Measurements from ENCODE around the gene QARS1. TPM values are rescaled to one million over a fixed set of nuclear protein-coding genes. Genes with fewer than 3 reads are reported as not detected.
A peak's percentile ranks its signal among the peaks of the same experiment; 100 is the strongest.

Gene QARS1
- total RNA-seq (2021; fragmentation: NEBNext Ultra II Directional; extraction: Animal tissue kit (Norgen Biotek cat#: 25700)) (346 and 353 TPM in 2 replicates), polyA plus RNA-seq (2011; rRNA removed) (581 and 887 TPM in 2 replicates), polyA minus RNA-seq (2011; rRNA and poly(A)+ RNA removed) (326 and 341 TPM in 2 replicates)
- polyA plus RNA-seq (2011; cell fraction: cytosol; rRNA removed): 565 TPM
- polyA plus RNA-seq (2011; cell fraction: nucleus; rRNA removed): 1,267 TPM
- polyA plus RNA-seq (2012, experiment 1 of 2): 324 to 534 TPM (median 501 TPM) in 4 replicates
- 520 TPM for polyA plus RNA-seq (2012, experiment 2 of 2)
- polyA plus RNA-seq (2013, experiment 1 of 2): 417 TPM
- 414 TPM for polyA plus RNA-seq (2013, experiment 2 of 2)
- 241 TPM for polyA minus RNA-seq (2011; cell fraction: cytosol; rRNA and poly(A)+ RNA removed)
- 344 TPM for polyA minus RNA-seq (2011; cell fraction: nucleus; rRNA and poly(A)+ RNA removed)
- long read RNA-seq, experiment 1, transcript QARS-201 (24 exons, 2,827 nt): major isoform, 26 of 226 reads
- long read RNA-seq, experiment 1, transcript QARS-209 (23 exons, 2,362 nt): minor isoform, 7 of 226 reads
- long read RNA-seq, experiment 1, transcript QARS-239 (3 exons, 597 nt): minor isoform, 11 of 226 reads
- long read RNA-seq, experiment 1, transcript QARS-223 (4 exons, 679 nt): minor isoform, 7 of 226 reads
- long read RNA-seq, experiment 1, partial matches to known transcripts: 140 of 226 reads
- long read RNA-seq, experiment 1, other reads (novel, unspliced or antisense): 33 of 226 reads
- long read RNA-seq, experiment 2, transcript QARS-209 (23 exons, 2,362 nt): minor isoform, 13 of 96 reads
- long read RNA-seq, experiment 2, transcript QARS-201 (24 exons, 2,827 nt): major isoform, 50 of 96 reads
- long read RNA-seq, experiment 2, partial matches to known transcripts: 8 of 96 reads
- long read RNA-seq, experiment 2, other reads (novel, unspliced or antisense): 23 of 96 reads

- H3K9ac ChIP-seq (replicated peaks in 1 of 4; ENCODE audit: extremely low read depth in 1 of 4, low read depth in 3 of 4, low read length in 3 of 4): peak within 1 kb of the TSS; percentile 82 to 94 (median 92)
- peaks cover 0 to 14% of the 10 kb centered on the region in 2 experiments; a peak in 2 of 4 replicates for H3K79me2 ChIP-seq (ENCODE audit: control insufficient read depth in 1 of 2, insufficient read depth in 2 of 2, low read length in 2 of 2)
- H3K4ac ChIP-seq (replicated peaks; ENCODE audit: insufficient read length, low read depth, low read length): peak within 1 kb of the TSS; percentile 33
- H3K18ac ChIP-seq (ENCODE audit: extremely low read depth, low read length): peak within 1 kb of the TSS; percentile 99
- H4K91ac ChIP-seq (replicated peaks; ENCODE audit: insufficient read length, low read length): peak within 1 kb of the TSS; percentile 48
- FAIRE-seq (peak; percentile 65), DNase-seq (ENCODE audit: low read depth in 1 of 2, low spot score in 2 of 2) (peak; percentile 81 to 96)
- H3K9me3 ChIP-seq (ENCODE audit: insufficient read depth in 2 of 2, low read depth in 1 of 2, low read length in 1 of 2): no peaks in the 10 kb centered on the region
- H4K5ac ChIP-seq (ENCODE audit: insufficient read length, low read depth, low read length): peak within 1 kb of the TSS; percentile 84
- H2BK20ac ChIP-seq (ENCODE audit: low read length): no peak within 1 kb of the TSS
- peak within 1 kb of the TSS; percentile 99; the same call in 1 of the 2 replicates for H2BK15ac ChIP-seq (ENCODE audit: low read length)
- no peak within 1 kb of the TSS for H3K14ac ChIP-seq (ENCODE audit: insufficient read length)
- peak within 1 kb of the TSS; percentile 78 to 79 for H3K4me2 ChIP-seq (ENCODE audit: insufficient read depth in 1 of 2, low read depth in 2 of 2, low read length in 2 of 2)
- H2AK5ac ChIP-seq (ENCODE audit: low read depth, low read length): 0 out of 2 replicates have a peak within 1 kb of the TSS, but pooled peaks have one; percentile 39
- H2BK120ac ChIP-seq (replicated peaks; ENCODE audit: low read depth, low read length): no peak within 1 kb of the TSS
- 4% methylated on average over 33 of the region's 50 CpGs; no CpG with 5 or more reads in 1 of the 2 experiments for WGBS, 2 experiments (ENCODE audit: extremely low coverage in 1 of 2, insufficient coverage in 1 of 2, insufficient read length in 1 of 2, insufficient replicate concordance in 2 of 2, low coverage in 1 of 2, low lambda C conversion rate in 2 of 2, missing lambda C conversion rate in 1 of 2)
- no peak within 1 kb of the TSS for H3K23ac ChIP-seq (ENCODE audit: insufficient read length)
- peak within 1 kb of the TSS; percentile 93; the same call in 1 of the 2 replicates for H4K8ac ChIP-seq (ENCODE audit: extremely low read depth, insufficient read depth, low read length)
- ChIA-PET POLR2A (ENCODE audit: partially characterized antibody) (interaction anchor here (0.6 to 27.9 kb wide), 14 partner anchors 5 to 115 kb away, joined by 3 to 508 read pairs (median 6); partner anchors contain the start of genes DALRD3, IMPDH2, LAMB2 and NDUFAF3), CTCF (ENCODE audit: partially characterized antibody) (interaction anchor here (1.0 to 4.5 kb wide), 5 partner anchors 9 to 84 kb away, joined by 3 to 34 read pairs (median 5); partner anchors contain the start of genes QRICH1 and USP19)
- peak within 1 kb of the TSS; percentile 85; the same call in 1 of the 2 replicates for H2AFZ ChIP-seq (ENCODE audit: low read length)
- peak within 1 kb of the TSS; percentile 97 for H2BK5ac ChIP-seq (ENCODE audit: low read depth, low read length)
- H3K4me3 ChIP-seq (ENCODE audit: extremely low read depth in 1 of 4, insufficient read depth in 2 of 4, low read depth in 3 of 4, low read length in 4 of 4): peak within 1 kb of the TSS; percentile 82 to 87 (median 84)
- H3K4me1 ChIP-seq (replicated peaks in 1 of 4; ENCODE audit: control insufficient read depth in 3 of 4, insufficient read depth in 4 of 4, low read length in 3 of 4): peaks cover 0 to 9% (median 3%) of the 10 kb centered on the region in 4 experiments; a peak in 5 of 7 replicates
- H3K27ac ChIP-seq (ENCODE audit: low read depth, low read length): peak within 1 kb of the TSS; percentile 96
- peaks cover 24 to 43% (median 33%) of the 10 kb centered on the region in 4 experiments for H3K36me3 ChIP-seq (ENCODE audit: control insufficient read depth in 2 of 4, insufficient read depth in 4 of 4, low read length in 3 of 4)
- no peak within 1 kb of the TSS for H2BK12ac ChIP-seq (ENCODE audit: low read depth, low read length)
- H3K79me1 ChIP-seq (ENCODE audit: low read depth, low read length): no peaks in the 10 kb centered on the region; the same call in 1 of the 2 replicates
- peaks cover 8% of the 10 kb centered on the region for H3K23me2 ChIP-seq (ENCODE audit: low read depth, low read length)
- H3K27me3 ChIP-seq (replicated peaks in 1 of 4; ENCODE audit: control insufficient read depth in 3 of 4, extremely low read depth in 1 of 4, insufficient read depth in 3 of 4, low read length in 3 of 4): no peaks in the 10 kb centered on the region
- peak within 1 kb of the TSS; percentile 62 for H3K56ac ChIP-seq (replicated peaks; ENCODE audit: insufficient read length, low read depth, low read length)
- H4K20me1 ChIP-seq (replicated peaks in 1 of 2; ENCODE audit: control insufficient read depth in 1 of 2, insufficient read depth in 2 of 2, low read length in 2 of 2): peaks cover 4 to 6% of the 10 kb centered on the region in 2 experiments
- TF ChIP-seq BACH1 (IDR thresholded peaks at IDR 0.05; ENCODE audit: low read length) (0 out of 2 replicates have a peak, but pooled peaks have one; percentile 6), CREB1 (IDR thresholded peaks at IDR 0.05) (peak; percentile 21), PHF8 (conservative IDR thresholded peaks at IDR 0.05; ENCODE audit: low read depth, low read length) (peak; percentile 93), EP300 (IDR thresholded peaks at IDR 0.05; ENCODE audit: borderline replicate concordance in 1 of 2, low read depth in 2 of 2, low read length in 2 of 2) (peak in 1 of 2 experiments; percentile 44; a peak in 1 of 3 replicates), CBX8 (IDR thresholded peaks at IDR 0.05; ENCODE audit: borderline replicate concordance, low read depth, low read length) (no peak), POLR2A (IDR thresholded peaks at IDR 0.05; ENCODE audit: control extremely low read depth in 1 of 2, low read depth in 2 of 2, low read length in 2 of 2) (peak; percentile 74 to 91)
Observed at GRCh38 chr3:49104427-49105291, at the start of gene QARS1. Gene QARS1, minus strand, starts transcription at chr3:49104757. Its CDS starts 24 bp downstream, at chr3:49104733.

All from H1 (cell line).